ENCODE data around the gene SOX5. TPM values are rescaled to one million over a fixed set of nuclear protein-coding genes. Genes with fewer than 3 reads are reported as not detected.
"Not testable (repeated sequence)": the region's sequence is repeated elsewhere in the genome, so short reads cannot be mapped to it uniquely, and the experiment has no call there.

SOX5 gene
- total RNA-seq, 1 experiment from 2014 or later, result 3.1 TPM

DNA sequence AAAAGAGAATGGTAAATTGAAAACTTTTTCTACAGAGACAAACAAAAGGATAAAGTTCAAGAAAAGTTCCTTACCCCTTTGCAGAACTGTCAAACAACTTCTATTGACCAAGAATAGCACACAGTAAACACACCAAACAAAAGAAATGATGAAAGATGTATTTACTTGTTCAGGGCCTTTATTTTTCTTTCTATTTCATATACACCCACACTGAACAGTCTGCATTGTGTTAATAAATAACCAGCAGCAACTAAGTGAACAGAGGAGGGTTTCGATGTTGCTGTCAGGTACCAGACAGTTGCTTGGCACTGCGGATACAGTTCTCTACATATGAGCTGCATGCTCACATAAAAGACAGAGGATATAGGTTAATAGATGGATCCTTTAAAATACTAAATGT lies 122.1 kb downstream of the SOX5 start:
- peaks cover 16 to 24% of the 10 kb centered on the region in 2 experiments for H3K4me1 Mint-ChIP-seq
- H3K9me3 ChIP-seq (ENCODE audit: control insufficient read depth, low read depth, low read length), result no peaks in the 10 kb centered on the region
- H3K36me3 Mint-ChIP-seq (ENCODE audit: insufficient read depth in 1 of 3, low read depth in 3 of 3), result peaks cover 3 to 17% (median 4%) of the 10 kb centered on the region in 3 experiments; a peak in 4 of 7 replicates
- H3K79me1 ChIP-seq (ENCODE audit: insufficient read depth, low read depth, low read length, poor library complexity, severe bottlenecking), result no peaks in the 10 kb centered on the region
- H3K9ac ChIP-seq (ENCODE audit: extremely low read depth, insufficient read length, low read length), result no peak overlapping the region
- H3K27ac ChIP-seq (ENCODE audit: insufficient read length, low read depth, low read length), result no peak overlapping the region
- no CpG with 5 or more reads among the region's 2 CpGs for WGBS (ENCODE audit: extremely low coverage, insufficient read length, low lambda C conversion rate)
- no peak overlapping the region for H3K4me3 Mint-ChIP-seq
- no peaks in the 10 kb centered on the region for H3K27me3 ChIP-seq (ENCODE audit: insufficient read depth, low read length)
- no peak overlapping the region for H3K27ac Mint-ChIP-seq
- no peak overlapping the region for H3K4ac ChIP-seq (ENCODE audit: low read depth, low read length)
- H3K18ac ChIP-seq (ENCODE audit: insufficient read length, low read depth, low read length), result no peak overlapping the region
- no peaks in the 10 kb centered on the region for H3K27me3 Mint-ChIP-seq (ENCODE audit: low read depth)
- H2BK15ac ChIP-seq (ENCODE audit: low read depth, low read length), result no peak overlapping the region
- no peak overlapping the region for H4K8ac ChIP-seq (replicated peaks; ENCODE audit: insufficient read length, low read depth, low read length)
- H3K4me1 ChIP-seq (ENCODE audit: insufficient read depth, low read length), result peaks cover 3% of the 10 kb centered on the region; the same call in 1 of the 2 replicates
- no peak overlapping the region for H3T11ph ChIP-seq (ENCODE audit: low read length)
- no peak overlapping the region for H3K23ac ChIP-seq (ENCODE audit: insufficient read length, low read depth, low read length)
- peaks cover 1 to 6% of the 10 kb centered on the region in 2 experiments; a peak in 4 of 5 replicates for H3K9me3 Mint-ChIP-seq
- H3K14ac ChIP-seq (ENCODE audit: insufficient read depth, low read length), result no peak overlapping the region
- H4K5ac ChIP-seq (ENCODE audit: insufficient read length, low read depth, low read length), result no peak overlapping the region
- no peak overlapping the region for H2BK120ac ChIP-seq (ENCODE audit: low read depth, low read length, poor library complexity, severe bottlenecking)
- H2AK5ac ChIP-seq (ENCODE audit: insufficient read length, low read length), result no peak overlapping the region
- DNase-seq, result no peak
- TF ChIP-seq, protein P1, sequence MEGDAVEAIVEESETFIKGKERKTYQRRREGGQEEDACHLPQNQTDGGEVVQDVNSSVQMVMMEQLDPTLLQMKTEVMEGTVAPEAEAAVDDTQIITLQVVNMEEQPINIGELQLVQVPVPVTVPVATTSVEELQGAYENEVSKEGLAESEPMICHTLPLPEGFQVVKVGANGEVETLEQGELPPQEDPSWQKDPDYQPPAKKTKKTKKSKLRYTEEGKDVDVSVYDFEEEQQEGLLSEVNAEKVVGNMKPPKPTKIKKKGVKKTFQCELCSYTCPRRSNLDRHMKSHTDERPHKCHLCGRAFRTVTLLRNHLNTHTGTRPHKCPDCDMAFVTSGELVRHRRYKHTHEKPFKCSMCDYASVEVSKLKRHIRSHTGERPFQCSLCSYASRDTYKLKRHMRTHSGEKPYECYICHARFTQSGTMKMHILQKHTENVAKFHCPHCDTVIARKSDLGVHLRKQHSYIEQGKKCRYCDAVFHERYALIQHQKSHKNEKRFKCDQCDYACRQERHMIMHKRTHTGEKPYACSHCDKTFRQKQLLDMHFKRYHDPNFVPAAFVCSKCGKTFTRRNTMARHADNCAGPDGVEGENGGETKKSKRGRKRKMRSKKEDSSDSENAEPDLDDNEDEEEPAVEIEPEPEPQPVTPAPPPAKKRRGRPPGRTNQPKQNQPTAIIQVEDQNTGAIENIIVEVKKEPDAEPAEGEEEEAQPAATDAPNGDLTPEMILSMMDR (conservative IDR thresholded peaks at IDR 0.05), result no peak
- no peak overlapping the region for H3K56ac ChIP-seq (ENCODE audit: insufficient read length, low read depth, low read length)
- no peak overlapping the region for H2BK5ac ChIP-seq (ENCODE audit: insufficient read length, low read length)
- no peak overlapping the region for H2BK12ac ChIP-seq (ENCODE audit: insufficient read length, low read depth, low read length)
- H3K4me2 ChIP-seq (ENCODE audit: insufficient read depth, insufficient read length, low read length), result no peak overlapping the region
- H3K79me2 ChIP-seq (ENCODE audit: insufficient read depth, low read length), result no peaks in the 10 kb centered on the region
- no peaks in the 10 kb centered on the region for H3K23me2 ChIP-seq (ENCODE audit: insufficient read length, low read depth, low read length, poor library complexity, severe bottlenecking)
- no peak overlapping the region for H2BK20ac ChIP-seq (ENCODE audit: low read depth, low read length, poor library complexity, severe bottlenecking)
- no peak overlapping the region for H2AFZ ChIP-seq (ENCODE audit: low read length)
- no peak overlapping the region for H4K91ac ChIP-seq (ENCODE audit: insufficient read length, low read depth, low read length)
- H4K20me1 ChIP-seq (ENCODE audit: control insufficient read depth, insufficient read depth, insufficient read length), result no peaks in the 10 kb centered on the region

DNA sequence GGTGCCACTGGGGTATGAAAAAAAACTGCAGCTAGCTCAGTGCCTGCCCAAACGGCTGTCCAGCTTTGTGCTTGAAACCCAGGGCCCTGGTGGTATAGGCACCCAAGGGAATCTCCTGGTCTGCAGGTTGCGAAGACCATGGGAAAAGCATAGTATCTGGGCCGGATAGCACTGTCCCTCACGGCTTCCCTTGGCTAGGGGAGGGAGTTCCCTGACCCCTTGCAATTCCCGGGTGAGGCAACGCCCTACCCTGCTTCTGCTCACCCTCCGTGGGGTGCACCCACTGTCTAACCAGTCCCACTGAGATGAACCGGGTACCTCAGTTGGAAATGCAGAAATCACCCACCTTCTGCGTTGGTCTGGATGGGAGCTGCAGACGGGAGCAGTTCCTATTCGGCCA lies 124.3 kb downstream of the SOX5 start:
- no CpG with 5 or more reads among the region's 11 CpGs for WGBS (ENCODE audit: extremely low coverage, insufficient read length, low lambda C conversion rate)
- H2AFZ ChIP-seq (ENCODE audit: low read length); DNase-seq; H2BK5ac ChIP-seq (ENCODE audit: insufficient read length, low read length); H3K23ac ChIP-seq (ENCODE audit: insufficient read length, low read depth, low read length); H3T11ph ChIP-seq (ENCODE audit: low read length); H3K9ac ChIP-seq (ENCODE audit: extremely low read depth, insufficient read length, low read length); H4K20me1 ChIP-seq (ENCODE audit: control insufficient read depth, insufficient read depth, insufficient read length); H3K14ac ChIP-seq (ENCODE audit: insufficient read depth, low read length); H3K27me3 Mint-ChIP-seq (ENCODE audit: low read depth); H3K4me3 Mint-ChIP-seq; H2AK5ac ChIP-seq (ENCODE audit: insufficient read length, low read length); H4K5ac ChIP-seq (ENCODE audit: insufficient read length, low read depth, low read length); H3K56ac ChIP-seq (ENCODE audit: insufficient read length, low read depth, low read length); H3K27me3 ChIP-seq (ENCODE audit: insufficient read depth, low read length); H2BK15ac ChIP-seq (ENCODE audit: low read depth, low read length); H3K23me2 ChIP-seq (ENCODE audit: insufficient read length, low read depth, low read length, poor library complexity, severe bottlenecking); H3K18ac ChIP-seq (ENCODE audit: insufficient read length, low read depth, low read length); H3K4me1 ChIP-seq (ENCODE audit: insufficient read depth, low read length); H3K4me1 Mint-ChIP-seq; H4K91ac ChIP-seq (ENCODE audit: insufficient read length, low read depth, low read length); H2BK20ac ChIP-seq (ENCODE audit: low read depth, low read length, poor library complexity, severe bottlenecking); H3K27ac Mint-ChIP-seq; H3K27ac ChIP-seq (ENCODE audit: insufficient read length, low read depth, low read length); H3K4me2 ChIP-seq (ENCODE audit: insufficient read depth, insufficient read length, low read length); H2BK120ac ChIP-seq (ENCODE audit: low read depth, low read length, poor library complexity, severe bottlenecking); H3K79me1 ChIP-seq (ENCODE audit: insufficient read depth, low read depth, low read length, poor library complexity, severe bottlenecking); H3K4ac ChIP-seq (ENCODE audit: low read depth, low read length); H3K79me2 ChIP-seq (ENCODE audit: insufficient read depth, low read length); H3K9me3 ChIP-seq (ENCODE audit: control insufficient read depth, low read depth, low read length); H4K8ac ChIP-seq (replicated peaks; ENCODE audit: insufficient read length, low read depth, low read length); H2BK12ac ChIP-seq (ENCODE audit: insufficient read length, low read depth, low read length); H3K9me3 Mint-ChIP-seq: not testable (repeated sequence)
- H3K36me3 Mint-ChIP-seq (ENCODE audit: insufficient read depth in 1 of 3, low read depth in 3 of 3), result peaks cover 3 to 17% (median 4%) of the 10 kb centered on the region in 3 experiments; a peak in 5 of 7 replicates

Data from H9 (cell line).